GM21825 (cell line): Measurements from ENCODE around the gene RSF1.
"Not testable (repeated sequence)": the region's sequence is repeated elsewhere in the genome, so short reads cannot be mapped to it uniquely, and the experiment has no call there.

Experiments used
- ATAC-seq: cut with Tn5 transposase; IDR thresholded peaks from one replicate; pipeline ENCODE4 v1.9.1; 2021; ENCODE audit warnings: mild to moderate bottlenecking, moderate library complexity; ENCODE audit not compliant: unreplicated experiment

RSF1 gene, protein sequence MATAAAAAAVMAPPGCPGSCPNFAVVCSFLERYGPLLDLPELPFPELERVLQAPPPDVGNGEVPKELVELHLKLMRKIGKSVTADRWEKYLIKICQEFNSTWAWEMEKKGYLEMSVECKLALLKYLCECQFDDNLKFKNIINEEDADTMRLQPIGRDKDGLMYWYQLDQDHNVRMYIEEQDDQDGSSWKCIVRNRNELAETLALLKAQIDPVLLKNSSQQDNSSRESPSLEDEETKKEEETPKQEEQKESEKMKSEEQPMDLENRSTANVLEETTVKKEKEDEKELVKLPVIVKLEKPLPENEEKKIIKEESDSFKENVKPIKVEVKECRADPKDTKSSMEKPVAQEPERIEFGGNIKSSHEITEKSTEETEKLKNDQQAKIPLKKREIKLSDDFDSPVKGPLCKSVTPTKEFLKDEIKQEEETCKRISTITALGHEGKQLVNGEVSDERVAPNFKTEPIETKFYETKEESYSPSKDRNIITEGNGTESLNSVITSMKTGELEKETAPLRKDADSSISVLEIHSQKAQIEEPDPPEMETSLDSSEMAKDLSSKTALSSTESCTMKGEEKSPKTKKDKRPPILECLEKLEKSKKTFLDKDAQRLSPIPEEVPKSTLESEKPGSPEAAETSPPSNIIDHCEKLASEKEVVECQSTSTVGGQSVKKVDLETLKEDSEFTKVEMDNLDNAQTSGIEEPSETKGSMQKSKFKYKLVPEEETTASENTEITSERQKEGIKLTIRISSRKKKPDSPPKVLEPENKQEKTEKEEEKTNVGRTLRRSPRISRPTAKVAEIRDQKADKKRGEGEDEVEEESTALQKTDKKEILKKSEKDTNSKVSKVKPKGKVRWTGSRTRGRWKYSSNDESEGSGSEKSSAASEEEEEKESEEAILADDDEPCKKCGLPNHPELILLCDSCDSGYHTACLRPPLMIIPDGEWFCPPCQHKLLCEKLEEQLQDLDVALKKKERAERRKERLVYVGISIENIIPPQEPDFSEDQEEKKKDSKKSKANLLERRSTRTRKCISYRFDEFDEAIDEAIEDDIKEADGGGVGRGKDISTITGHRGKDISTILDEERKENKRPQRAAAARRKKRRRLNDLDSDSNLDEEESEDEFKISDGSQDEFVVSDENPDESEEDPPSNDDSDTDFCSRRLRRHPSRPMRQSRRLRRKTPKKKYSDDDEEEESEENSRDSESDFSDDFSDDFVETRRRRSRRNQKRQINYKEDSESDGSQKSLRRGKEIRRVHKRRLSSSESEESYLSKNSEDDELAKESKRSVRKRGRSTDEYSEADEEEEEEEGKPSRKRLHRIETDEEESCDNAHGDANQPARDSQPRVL (N-terminal part only)

DNA sequence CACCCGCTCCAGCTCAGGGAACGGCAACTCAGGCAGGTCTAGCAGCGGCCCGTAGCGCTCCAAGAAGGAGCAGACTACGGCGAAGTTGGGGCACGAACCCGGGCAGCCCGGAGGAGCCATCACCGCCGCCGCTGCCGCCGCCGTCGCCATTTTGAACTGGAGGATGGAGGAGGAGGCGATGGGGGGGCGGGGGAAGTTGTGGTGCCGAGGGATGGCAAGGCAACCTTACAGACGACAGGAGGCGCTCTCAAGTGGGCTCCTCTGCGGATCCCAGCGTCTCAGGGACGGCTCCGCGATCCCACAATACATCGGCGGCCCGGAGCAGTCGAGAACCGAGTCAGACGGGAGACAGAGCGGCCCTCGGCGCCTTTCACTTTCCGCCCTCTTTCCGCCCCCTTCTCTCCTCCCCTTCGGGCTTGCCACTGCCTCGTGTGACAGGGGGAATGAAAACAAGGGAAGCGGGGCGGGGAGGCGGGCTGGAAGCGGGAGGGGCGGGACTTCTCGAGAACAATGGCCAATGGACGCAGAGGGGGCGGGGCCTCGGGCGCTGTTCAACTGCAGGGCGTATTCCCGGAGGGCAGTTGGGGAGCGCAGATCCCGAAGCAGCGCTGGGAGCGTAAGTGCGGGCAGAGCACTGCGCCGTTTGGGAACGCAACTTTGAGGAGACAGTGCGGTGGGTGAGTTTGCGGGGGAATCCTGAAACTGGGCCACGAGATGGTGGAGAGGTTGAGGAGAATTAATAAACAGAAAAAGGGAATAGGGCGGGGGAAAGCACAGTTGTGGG, at the start of gene RSF1, which contains the start of gene AAMDC:
Gene RSF1, minus strand, starts transcription at position 158 of the 784 bp plus-strand sequence. Its CDS starts 8 bp downstream, at position 150.
Gene AAMDC, plus strand, starts transcription at position 580 of the 784 bp plus-strand sequence. CDS start 21,353 bp downstream, outside the sequence.
- peak; percentile 75 for ATAC-seq

DNA sequence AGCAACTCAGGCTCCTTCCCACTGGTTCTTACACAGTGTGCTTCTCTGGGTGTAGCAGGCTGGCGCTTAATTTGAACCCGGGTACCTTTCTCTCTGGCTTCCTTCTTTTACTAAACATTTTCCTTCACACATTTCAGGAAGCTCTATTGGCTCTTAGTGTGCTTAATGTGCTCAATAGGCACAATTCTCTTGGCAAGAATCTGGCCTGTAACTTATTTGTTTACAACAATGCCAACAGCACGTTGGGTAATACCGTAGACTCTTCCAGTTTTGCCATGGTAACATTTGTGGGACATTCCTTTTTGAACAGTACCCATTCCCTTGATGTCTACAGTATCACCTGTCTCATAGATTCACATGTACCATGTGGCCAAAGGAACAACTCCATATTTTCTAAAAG, 48.2 kb upstream of the RSF1 start:
- ATAC-seq, result no peak

DNA sequence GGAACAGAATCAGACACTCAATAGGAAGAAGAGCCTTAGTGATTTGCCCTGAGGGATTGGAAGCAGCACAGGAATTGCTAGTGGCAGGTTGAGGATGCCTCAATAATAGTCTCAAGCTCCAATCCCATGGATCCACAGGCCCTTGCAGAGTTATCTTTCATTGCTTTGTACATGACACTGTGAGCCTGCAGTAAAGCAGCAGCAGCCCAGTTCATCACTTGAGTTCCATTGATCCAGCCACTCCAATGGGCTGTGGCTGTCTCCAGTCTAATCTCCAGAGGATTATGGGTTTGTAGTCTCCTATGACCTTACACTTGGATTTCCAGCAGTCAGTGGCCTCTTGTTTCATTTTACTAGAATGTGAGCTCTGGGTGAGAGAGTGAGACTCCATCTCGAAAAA, 45.8 kb upstream of the RSF1 start:
- ATAC-seq, result no peak

DNA sequence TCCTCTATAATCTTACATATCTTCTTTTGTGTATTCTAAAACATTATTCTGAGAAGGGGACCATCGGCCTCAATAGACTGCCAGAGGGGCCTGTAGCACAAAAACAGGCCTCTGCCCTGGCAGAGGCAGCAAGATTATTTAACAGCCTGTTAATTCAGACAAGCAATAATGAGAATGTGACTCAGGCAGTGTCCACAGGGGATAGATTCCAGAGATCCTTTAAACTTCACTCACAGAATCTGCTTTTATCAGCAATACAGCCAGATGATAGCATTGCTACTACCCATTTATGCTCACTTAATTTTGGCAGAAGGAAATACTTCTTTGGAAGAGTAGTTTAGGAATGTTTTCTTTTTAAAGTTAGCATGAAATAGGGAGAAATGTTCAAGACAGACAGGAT, 45.3 kb upstream of the RSF1 start:
- no peak for ATAC-seq

DNA sequence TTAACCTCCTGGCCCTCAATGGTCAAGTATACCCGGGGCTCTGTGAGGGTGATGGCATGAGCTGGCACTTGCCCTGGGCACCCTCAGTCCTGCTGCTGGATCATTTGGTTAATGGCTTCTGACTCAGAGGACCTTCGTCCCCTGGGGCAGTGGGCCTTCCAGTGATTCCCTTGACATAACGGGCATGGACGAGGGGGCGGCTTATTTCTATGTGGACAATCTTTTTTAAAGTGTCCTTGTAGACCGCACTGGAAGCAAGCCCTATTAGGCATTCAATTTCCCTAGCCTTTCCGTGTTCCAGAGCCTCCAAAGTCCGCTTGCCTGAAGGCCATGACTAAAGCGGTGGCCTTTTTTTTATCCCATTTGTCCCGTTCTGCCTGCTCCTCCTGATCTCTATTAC, 40.9 kb upstream of the RSF1 start:
- ATAC-seq, result not testable (repeated sequence)

DNA sequence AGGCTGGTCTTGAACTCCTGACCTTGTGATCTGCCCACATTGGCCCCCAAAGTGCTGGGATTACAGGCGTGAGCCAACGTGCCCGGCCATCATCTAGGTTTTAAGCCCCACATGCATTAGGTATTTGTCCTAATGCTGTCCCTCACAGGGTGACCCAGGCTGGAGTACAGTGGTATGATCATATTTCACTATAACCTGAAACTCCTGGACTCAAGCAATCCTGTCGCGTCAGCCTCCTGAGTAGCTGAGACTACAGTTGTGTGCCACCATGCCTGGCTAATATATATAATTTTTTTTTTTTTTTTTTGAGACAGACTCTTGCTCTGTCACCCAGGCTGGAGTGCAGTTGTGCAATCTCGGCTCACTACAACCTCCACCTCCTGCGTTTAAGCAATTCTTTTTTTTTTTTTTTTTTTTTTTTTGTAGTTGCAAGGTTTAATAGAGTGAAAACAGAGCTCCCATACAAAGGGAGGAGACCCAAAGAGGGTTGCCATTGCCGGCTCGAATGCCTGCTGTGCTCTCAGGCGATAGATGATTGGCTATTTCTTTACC, 37.5 kb upstream of the RSF1 start:
- not testable (repeated sequence) for ATAC-seq

DNA sequence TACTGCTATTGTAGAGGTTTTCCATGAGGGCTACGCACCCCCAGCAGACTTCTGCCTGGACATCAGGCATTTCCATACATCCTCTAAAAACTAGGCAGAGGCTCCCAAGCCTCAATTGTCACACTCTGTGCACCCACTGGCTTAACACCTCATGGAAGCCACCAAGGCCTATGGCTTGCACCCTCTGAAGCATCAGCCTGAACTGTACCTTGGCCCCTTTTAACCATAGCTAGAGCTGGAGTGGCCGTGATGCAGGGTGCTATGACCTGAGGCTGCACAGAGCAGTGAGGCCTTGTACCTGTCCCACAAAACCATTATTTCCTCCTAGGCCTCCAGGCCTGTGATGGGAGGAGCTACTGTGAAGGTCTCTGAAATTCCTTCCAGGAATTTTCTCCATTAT, 34.3 kb upstream of the RSF1 start:
- no peak for ATAC-seq

DNA sequence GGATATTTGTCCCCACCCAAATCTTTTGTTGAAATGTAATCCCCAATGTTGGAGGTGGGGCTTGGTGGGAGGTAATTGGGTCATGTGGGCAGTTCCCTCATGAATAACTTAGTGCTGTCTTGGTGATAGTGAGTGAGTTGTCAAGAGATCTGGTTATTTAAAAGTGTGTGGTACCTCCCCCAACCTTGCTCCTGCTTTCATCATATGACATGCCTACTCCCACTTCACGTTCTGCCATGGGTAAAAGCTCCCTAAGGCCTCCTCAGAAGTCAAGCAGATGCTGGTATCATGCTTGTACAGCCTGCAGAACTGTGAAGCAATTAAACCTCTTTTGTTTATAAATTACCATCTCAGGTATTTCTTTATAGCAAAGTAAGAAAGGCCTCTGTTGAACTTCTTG, 31.0 kb upstream of the RSF1 start:
- ATAC-seq, result no peak

DNA sequence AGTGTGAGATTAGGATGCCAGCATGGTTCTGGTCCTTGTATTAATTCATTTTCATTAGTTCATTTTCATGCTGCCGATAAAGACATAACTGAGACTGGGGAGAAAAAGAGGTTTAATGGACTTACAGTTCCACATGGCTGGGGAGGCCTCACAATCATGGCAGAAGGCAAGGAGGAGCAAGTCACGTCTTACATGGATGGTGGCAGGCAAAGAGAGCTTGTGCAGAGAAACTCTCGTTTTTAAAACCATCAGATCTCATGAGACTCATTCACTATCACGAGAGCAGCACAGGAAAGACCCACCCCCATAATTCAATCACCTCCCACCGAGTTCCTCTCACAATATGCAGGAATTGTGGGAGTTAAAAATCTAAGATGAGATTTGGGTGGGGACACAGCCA, 23.2 kb upstream of the RSF1 start:
- ATAC-seq, result not testable (repeated sequence)

DNA sequence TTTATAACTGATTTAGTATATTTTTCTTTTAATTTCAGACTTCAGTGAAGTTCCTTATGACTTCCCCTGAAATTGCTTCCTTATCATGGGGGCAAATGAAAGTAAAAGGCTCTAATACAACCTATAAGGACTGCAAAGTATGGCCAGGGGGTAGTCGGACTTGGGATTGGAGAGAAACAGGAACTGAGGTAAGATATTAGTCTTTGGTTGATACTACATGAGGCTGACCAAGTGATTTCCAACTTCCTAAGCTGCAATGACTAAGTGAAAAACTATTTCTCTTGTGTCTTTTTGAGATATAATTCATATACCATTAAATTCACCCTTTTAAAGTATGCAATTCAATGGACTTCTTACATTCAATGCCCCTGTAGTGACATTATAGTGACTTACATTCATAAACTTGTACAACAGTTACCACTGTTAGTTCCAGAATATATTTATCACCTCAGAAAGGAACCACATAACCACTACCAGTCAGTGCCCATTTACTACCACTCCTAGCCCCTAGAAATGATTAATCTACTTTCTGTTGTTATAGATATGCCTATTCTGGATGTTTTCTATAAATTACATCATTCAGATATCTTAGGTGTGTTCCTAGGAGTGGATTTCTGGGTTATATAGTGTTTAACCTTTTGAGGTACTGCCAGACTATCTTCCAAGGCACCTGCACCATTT, 22.1 kb upstream of the RSF1 start:
- no peak for ATAC-seq

DNA sequence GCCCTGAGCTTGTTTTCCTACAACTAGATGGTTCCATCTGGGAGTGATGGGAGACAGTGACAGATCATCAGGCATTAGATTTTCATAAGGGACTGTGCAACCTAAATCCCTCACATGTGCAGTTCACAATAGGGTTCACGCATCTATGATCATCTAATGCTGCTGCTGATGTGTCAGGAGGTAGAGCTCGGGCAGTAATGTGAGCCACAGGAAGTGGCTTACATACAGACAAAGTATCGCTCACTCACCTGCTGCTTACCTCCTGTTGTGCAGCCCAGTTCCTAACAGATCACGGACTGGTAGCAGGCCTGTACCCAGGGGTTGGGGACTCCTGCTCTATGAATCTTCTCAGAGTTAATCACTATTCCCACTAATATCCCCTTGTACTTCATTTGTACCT, 12.8 kb upstream of the RSF1 start:
- no peak for ATAC-seq

DNA sequence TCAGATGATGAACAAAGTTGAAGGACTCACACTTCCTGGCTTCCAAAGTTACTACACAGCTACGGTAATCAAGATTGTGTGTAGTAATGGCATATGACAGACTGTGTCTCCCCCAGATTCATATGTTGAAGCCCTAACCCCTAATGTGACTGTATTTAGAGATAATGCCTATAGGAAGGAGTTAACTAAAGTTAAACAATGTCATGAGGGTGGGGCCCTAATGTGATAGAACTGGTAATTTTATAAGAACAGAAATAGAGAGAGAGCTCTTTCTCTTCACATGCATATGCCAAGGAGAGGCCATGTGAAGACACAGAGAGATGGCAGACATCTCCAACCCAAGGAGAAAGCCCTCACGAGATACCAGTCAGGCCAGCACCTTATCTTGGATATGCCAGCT, 8.4 kb upstream of the RSF1 start:
- ATAC-seq, result no peak

DNA sequence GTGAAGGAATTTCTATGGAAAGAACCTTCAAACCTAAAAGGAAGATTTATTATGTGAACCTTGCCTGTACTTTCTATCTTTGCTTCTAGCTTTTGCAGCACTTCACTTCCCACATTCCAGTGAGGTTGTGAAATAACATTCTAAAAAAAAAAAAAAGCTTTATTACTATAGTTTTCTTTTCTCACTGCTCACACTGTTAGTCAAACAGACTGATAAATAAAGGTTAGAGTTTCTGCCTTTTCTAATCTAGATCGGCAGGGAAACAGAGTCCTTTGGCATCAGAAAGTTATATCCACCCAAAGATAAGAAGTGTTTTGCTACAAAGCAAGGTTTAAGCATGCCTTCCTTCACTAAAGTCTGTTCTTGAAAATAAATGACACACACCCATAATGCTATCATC, 3.3 kb upstream of the RSF1 start:
- ATAC-seq, result no peak

DNA sequence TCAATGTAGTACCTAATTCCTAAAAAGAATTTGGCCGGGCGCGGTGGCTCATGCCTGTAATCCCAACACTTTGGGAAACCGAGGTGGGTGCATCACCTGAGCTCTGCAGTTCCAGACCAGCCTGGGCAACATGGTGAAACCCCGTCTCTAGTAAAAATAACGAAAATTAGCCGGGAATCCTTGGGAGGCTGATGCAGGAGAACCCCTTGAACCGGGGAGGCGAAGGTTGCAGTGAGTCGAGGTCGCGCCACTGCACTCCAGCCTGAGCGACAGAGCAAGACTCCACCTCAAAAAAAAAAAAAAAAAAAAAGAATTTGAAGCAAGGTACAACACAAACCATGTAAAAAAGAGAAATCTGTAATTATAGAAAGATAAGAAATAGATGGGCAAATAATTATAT, 1.6 kb upstream of the RSF1 start:
- ATAC-seq, result not testable (repeated sequence)

DNA sequence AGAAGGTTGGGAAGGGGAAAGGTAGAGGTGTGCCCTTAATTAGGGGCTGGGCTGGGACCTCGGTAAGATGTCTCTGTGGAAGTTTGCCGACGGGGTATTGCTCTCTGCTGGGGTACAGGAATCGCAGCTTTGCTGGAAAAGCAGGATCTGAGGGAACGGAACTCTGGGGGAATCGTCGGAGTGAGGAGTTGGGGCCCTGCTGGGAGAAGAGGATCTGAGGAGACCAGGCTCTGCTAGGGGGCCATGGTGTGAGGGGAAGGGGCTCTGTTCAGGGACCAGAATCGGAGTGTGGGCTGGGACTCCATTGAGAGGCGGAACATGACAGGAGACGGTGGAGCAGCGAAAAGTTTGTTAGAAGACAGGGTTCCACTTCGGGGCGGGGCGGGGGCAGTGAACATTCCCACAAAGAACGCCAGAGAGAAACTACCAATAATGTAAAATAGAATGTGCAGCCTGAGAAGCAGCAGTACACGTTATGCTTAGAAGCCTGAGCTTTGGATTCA, 878 bp upstream of the RSF1 start:
- ATAC-seq, result no peak

DNA sequence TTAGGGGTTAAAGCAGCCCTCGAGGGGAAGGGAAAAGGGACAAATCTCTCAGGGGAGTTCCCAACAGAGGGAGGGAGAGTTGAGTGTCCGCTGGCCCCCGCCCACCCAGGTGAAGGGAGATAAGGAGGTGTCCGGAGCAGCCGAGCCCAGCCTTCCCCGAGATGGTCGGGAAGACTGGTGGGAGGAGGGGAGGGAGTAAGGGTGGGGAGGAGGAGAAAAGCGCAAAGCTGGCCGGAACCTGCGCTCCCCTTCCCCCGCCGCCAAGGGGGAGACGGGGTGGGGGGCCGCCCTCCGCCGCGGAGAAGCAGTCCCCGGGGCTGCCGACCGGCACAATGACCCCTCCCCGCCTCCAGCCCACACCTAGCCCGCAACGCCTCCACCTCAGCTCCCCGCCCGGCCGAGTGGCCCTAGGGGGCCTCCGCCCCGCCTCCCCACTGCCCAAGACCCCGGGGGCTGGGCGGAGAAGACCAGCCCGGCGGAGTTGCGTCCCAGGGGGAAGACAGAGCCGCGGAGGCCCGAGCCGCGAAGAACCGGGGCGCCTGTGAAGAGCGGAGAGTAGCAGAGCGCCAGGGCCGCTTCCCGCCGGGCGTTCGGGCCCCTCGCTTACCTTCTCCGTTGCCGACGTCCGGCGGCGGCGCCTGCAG, 479 bp downstream of the RSF1 start:
- peak; percentile 17 for ATAC-seq

DNA sequence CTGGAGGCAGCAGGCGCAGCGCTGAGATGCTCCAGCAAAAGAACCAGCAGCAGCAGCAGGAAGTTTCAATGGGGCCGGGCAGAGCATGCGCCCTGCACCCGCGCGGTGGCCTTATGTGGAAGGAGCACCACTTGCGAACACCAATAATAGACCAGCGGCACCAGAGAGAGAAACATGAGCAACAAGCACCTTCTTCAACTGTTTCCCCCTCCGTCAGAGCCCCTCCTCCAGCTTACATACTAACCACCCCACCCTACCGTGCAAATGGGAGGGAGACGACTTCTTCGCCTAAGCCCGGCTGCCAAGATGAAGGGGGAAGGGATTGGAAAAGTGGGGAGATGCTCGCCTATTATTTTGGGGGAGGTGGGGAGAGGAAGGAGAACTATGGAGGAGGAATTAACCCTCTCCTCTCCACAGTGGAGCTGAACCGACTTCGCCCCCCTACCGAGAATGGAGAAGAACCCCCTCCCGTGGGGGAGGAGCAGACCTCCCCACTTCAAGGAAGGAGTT, 1.1 kb downstream of the RSF1 start:
- peak; percentile 53 for ATAC-seq

DNA sequence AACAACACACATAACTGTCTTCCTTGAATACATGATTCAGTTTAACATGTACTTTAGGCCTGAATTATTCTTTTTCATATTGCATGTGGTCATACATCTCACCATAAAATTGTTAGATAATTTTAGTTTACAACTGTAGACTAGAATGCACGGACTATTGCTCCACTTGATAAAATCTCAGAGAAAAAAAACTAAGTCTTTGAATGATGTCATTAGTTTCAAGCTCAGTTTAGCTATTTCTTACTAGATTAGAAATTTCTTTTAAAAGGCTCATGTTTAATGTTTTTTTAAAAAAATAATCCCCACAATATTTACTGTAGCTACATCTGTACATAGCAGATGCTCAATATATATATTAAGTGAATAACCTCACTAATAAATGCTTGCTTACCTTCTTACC, 5.1 kb downstream of the RSF1 start:
- ATAC-seq, result no peak
